Measurements from ENCODE around the gene HSPA9.

GRCh38 chr5:138557677-138558076 lies 17.5 kb downstream of the HSPA9 start:
- TF ChIP-seq CTCF (conservative IDR thresholded peaks at IDR 0.05; ENCODE audit: low read length) (no peak), EZH2phosphoT487 (IDR thresholded peaks at IDR 0.05; ENCODE audit: borderline replicate concordance, low read depth, low read length) (no peak)

All from OCI-LY7 (cell line).